GM13977 (cell line): ENCODE measurements around the gene ZDHHC14.
A peak's percentile ranks its signal among the peaks of the same experiment; 100 is the strongest.
"Not testable (repeated sequence)": the region's sequence is repeated elsewhere in the genome, so short reads cannot be mapped to it uniquely, and the experiment has no call there.

ENCODE experiments used
- DNase-seq: peaks from one replicate; pipeline ENCODE4 v3.0.0; 2012; ENCODE audit warnings: low spot score
- in situ Hi-C: fragments of 300-500 bp; cut with MboI; formaldehyde crosslinking; loops from one replicate; pipeline ENCODE4 v1.12.0; 2022; ENCODE audit warnings: low sequenced_read_pairs, low pct_unique_long_range_greater_than_20kb, mixed read lengths, inconsistent platforms; ENCODE audit not compliant: unreplicated experiment
- TF ChIP-seq, protein P1 (sequence below): IDR thresholded peaks from 2 replicates; pipeline ENCODE4 v1.5.1; 2012; ENCODE audit warnings: mild to moderate bottlenecking, control low read depth; ENCODE audit not compliant: insufficient read depth; ENCODE audit errors: extremely low read depth, missing control alignments

The ZDHHC14 gene

DNA sequence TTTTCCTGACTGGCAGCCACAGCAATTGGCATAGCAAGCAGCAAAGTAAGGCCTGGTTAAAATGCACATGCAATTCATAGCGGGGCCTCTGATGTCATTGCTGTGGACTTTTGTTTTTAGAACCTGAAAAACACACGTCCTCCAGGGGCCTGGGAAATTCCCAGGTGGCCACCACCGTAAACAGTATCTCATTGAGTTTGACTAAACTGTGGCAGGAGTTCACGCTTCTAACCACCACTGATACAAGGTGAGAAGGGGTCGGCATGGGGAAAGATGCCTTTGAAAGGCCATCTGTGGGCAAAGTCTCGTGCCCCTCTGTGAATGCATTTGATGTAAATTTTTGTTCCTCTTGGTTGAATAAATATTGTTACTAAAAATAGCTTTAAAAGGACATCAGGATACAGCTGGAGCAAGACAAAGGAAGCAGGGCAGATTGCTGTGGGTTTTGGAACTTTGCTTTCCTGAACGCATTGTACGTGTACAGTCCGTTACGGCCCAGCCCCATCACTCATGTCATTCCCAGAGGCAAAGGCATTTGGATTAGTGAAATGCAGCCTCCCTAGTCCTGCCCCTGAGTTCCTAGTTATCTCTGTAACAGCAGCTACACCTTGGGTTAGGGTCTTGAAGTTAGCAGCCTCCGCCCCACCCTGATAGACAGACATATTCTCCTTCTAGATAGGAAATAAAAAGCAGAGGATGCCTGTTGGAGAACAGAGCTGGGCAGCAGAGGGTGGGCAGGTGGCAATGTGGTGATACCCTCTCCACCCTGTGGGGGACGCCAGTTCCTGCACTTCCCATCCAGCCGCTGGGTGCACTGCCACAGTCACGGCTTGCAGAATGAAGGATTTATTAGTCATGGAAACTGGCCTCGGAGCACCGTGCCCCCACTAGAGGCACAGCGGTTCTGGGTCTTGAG, 80.3 kb downstream of the ZDHHC14 start:
- in situ Hi-C loops, result no loop called here
- TF ChIP-seq, protein P1, sequence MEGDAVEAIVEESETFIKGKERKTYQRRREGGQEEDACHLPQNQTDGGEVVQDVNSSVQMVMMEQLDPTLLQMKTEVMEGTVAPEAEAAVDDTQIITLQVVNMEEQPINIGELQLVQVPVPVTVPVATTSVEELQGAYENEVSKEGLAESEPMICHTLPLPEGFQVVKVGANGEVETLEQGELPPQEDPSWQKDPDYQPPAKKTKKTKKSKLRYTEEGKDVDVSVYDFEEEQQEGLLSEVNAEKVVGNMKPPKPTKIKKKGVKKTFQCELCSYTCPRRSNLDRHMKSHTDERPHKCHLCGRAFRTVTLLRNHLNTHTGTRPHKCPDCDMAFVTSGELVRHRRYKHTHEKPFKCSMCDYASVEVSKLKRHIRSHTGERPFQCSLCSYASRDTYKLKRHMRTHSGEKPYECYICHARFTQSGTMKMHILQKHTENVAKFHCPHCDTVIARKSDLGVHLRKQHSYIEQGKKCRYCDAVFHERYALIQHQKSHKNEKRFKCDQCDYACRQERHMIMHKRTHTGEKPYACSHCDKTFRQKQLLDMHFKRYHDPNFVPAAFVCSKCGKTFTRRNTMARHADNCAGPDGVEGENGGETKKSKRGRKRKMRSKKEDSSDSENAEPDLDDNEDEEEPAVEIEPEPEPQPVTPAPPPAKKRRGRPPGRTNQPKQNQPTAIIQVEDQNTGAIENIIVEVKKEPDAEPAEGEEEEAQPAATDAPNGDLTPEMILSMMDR, result peak; percentile 45
- DNase-seq, result peak; percentile 76

DNA sequence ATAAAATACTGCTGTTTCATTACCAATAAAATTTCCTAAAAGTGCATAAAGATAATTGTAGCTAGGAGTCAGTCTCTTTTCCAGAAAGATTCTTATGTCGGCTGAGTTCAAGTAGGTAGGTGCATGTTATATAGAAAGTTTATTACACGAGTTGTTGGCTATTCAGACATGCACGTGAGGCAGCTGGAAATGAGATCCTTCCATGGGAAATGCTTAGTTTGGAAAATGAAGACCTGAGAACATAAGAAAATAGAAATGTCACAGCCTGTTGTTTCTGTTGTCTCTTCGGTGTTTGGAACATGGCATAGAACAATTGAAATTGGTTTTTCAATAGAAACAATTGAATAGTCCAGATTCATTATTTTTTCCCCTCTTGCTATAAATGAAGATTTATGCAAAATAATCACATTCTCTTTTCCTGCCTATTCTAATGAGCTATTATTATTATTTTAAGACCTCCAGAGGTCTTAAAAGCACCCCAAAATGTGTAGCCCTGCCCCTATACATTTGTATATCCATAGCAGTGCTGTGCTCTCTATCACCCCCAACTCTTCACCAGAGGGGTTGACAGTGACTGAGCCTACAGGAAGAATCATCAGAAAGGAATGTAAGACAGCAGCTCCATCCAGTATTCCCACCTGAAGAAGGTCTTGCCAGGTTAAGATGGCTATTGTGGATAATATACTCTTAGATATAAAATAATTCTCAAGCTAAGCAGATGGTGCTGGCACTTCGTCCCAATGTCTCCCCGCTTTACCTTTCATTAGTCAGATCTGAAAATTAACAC, 82.2 kb downstream of the ZDHHC14 start:
- in situ Hi-C loops, result no loop called here
- TF ChIP-seq, protein P1, result no peak
- DNase-seq, result no peak

DNA sequence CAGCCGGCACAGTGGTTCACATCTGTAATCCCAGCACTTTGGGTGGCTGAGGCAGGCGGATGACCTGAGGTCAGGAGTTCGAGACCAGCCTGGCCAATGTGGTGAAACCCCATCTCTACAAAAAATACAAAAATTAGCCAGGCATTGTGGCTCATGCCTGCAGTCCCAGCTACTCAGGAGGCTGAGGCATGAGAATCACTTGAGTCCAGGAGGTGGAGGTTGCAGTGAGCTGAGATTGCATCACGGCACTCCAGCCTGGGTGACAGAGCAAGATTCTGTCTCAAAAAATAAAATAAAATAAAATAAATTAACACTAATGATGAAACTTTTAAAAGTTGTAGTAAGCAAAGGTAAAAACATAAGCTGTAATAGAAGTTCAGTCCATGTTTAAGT, 82.7 kb downstream of the ZDHHC14 start:
- in situ Hi-C loops, DNase-seq: not testable (repeated sequence)

DNA sequence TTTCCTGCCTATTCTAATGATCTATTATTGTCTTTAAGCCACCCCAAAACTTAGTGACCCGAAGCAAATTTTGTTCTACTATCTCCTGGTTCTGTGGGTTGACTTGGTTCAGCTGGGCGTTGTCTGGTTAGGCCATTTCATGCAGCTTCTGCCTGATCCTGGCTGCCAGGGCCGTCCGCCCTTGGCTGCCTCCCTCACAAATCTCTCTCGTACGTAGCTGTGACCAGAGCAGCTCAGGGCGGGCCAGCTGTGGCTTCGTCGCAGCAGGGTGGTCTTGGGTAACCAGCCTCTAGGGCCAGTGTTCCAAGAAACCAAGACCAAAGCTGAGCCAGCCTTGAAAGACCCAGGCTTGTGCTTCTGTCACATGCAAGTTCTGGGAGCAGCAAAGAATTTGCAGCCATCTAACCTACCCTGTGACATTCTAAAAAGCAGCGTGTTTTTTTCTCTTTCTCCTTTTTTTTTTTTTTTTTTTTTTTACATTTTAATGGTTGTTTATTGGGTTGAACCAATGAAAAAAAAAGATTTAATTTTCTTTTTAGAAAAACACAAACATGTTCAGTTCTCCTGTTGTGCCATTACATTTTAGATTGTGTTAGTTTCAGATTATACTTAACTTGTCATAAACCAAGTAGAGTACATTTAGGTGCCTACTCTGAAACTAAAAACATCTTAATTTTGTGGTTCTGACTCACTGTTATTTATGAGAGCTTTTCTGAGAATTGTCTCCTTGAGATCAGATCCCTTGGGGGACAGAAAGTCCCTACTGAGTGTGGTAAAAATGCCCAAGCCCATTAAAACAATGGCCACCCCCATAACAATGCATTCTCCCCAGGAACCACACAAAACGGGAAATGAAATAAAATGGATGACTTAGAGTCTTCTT, 83.9 kb downstream of the ZDHHC14 start:
- DNase-seq, result peak; percentile 68
- TF ChIP-seq, protein P1, result no peak
- in situ Hi-C loops, result no loop called here

DNA sequence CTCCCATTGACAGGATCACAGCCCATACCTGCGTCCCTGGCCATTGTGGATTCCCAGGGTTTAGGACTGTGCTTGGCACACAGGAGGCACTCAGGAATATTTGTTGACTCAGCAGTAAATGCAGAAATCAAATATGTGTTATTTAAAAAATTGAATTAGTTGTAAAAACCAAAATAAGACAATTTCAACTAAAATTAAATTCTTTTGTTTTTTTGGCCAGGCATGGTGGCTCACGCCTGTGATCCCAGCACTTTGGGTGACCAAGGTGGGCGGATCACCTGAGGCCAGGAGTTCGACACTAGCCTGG, 85.3 kb downstream of the ZDHHC14 start:
- in situ Hi-C loops, result no loop called here
- no peak for DNase-seq
- TF ChIP-seq, protein P1, result no peak

DNA sequence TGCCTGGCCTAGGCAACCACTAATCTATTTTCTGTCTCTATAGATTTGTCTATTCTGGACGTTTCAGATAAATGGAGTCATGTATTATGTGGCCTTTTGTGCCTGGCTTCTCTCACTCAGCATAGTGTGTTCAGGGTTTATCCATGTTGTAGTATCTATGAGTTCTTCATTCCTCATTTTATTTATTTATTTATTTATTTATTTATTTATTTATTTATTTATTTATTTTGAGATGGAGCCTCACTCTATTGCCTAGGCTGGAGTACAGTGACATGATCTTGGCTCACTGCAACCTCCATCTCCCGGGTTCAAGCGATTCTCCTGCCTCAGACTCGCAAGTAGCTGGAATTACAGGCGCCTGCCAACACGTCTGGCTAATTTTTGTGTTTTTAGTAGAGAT, 86.3 kb downstream of the ZDHHC14 start:
- DNase-seq, in situ Hi-C loops: not testable (repeated sequence)

DNA sequence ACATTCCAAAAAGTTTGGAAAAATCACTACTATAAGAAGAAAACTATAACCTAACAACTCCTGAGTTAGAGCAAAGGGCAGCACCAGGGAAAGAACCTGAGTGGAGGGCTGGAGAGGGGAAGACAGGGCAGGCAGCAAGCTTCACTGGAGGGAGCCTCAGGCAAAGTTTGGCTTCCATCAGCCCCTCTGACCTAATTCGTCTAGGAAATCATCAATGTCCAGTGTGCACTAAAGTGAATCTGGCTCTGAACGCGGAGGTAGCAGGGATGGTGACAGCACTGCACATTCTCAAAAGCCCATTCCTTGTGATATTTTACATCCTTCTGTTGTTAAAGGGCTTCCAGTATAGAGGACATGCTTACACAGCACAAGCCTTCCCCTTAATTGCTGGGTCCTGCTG, 87.1 kb downstream of the ZDHHC14 start:
- in situ Hi-C loops, result no loop called here

More for the DNA sequence above, 87.1 kb downstream of the ZDHHC14 start:
- DNase-seq, result no peak
- TF ChIP-seq, protein P1, result no peak
